Osteocyte (in vitro differentiated cells): ENCODE measurements around the gene PDGFA. TPM values are rescaled to one million over a fixed set of nuclear protein-coding genes. Genes with fewer than 3 reads are reported as not detected.

Experiments used
- DNase-seq: peaks from one replicate; pipeline ENCODE4 v3.0.0; 2021; ENCODE audit warnings: mixed read lengths; ENCODE audit not compliant: unreplicated experiment; ENCODE audit errors: extremely low spot score
- H3K27ac Mint-ChIP-seq: one replicate; pipeline ENCODE4 v1.8.0; 2021; ENCODE audit warnings: mild to moderate bottlenecking, mixed read lengths; ENCODE audit not compliant: unreplicated experiment
- H3K27me3 Mint-ChIP-seq: one replicate; pipeline ENCODE4 v1.8.0; 2021; ENCODE audit warnings: mixed read lengths; ENCODE audit not compliant: unreplicated experiment
- H3K36me3 Mint-ChIP-seq: one replicate; pipeline ENCODE4 v1.8.0; 2021; ENCODE audit warnings: mixed read lengths; ENCODE audit not compliant: unreplicated experiment
- H3K4me1 Mint-ChIP-seq: one replicate; pipeline ENCODE4 v1.8.0; 2021; ENCODE audit warnings: mixed read lengths; ENCODE audit not compliant: unreplicated experiment
- H3K4me3 Mint-ChIP-seq: one replicate; pipeline ENCODE4 v1.8.0; 2021; ENCODE audit warnings: mild to moderate bottlenecking, moderate library complexity, mixed read lengths; ENCODE audit not compliant: unreplicated experiment
- H3K9me3 Mint-ChIP-seq: one replicate; pipeline ENCODE4 v1.8.0; 2021; ENCODE audit warnings: mixed read lengths; ENCODE audit not compliant: unreplicated experiment
- CTCF ChIP-seq: fragments of 200-600 bp; sonication (generic); IDR thresholded peaks from 2 replicates; pipeline ENCODE4 v1.5.0; 2021; ENCODE audit warnings: antibody characterized with exemption, mild to moderate bottlenecking, moderate library complexity
- total RNA-seq: library from RNA; stranded (reverse); gene quantifications from 2 replicates; pipeline ENCODE4 v1.2.1, GENCODE V29; 2021

Gene PDGFA
- total RNA-seq, 1 donor from 2014 or later, result 93.6 TPM

- no peaks in the 10 kb centered on the region for H3K27me3 Mint-ChIP-seq
- TF ChIP-seq CTCF, result no peak
- H3K4me1 Mint-ChIP-seq, result peaks cover 13% of the 10 kb centered on the region
- DNase-seq, result no peak
- H3K27ac Mint-ChIP-seq, result no peak overlapping the region
- H3K4me3 Mint-ChIP-seq, result no peak overlapping the region
- H3K36me3 Mint-ChIP-seq, result peaks cover 29% of the 10 kb centered on the region
- H3K9me3 Mint-ChIP-seq, result no peaks in the 10 kb centered on the region
Measured at GRCh38 chr7:504221-505111, 15.2 kb downstream of the PDGFA start.

GRCh38 chr7:503575-504111 is 16.0 kb downstream of the PDGFA start:
- no peak for TF ChIP-seq CTCF
- Mint-ChIP-seq H3K27me3 (no peaks in the 10 kb centered on the region), H3K9me3 (no peaks in the 10 kb centered on the region), H3K4me3 (no peak overlapping the region), H3K4me1 (peaks cover 13% of the 10 kb centered on the region), H3K36me3 (peaks cover 34% of the 10 kb centered on the region), H3K27ac (no peak overlapping the region)
- DNase-seq, result no peak

- H3K27ac Mint-ChIP-seq, result no peak overlapping the region
- H3K4me1 Mint-ChIP-seq, result peaks cover 13% of the 10 kb centered on the region
- H3K36me3 Mint-ChIP-seq, result peaks cover 39% of the 10 kb centered on the region
- DNase-seq, result no peak
- TF ChIP-seq CTCF, result no peak
- no peaks in the 10 kb centered on the region for H3K27me3 Mint-ChIP-seq
- H3K4me3 Mint-ChIP-seq, result no peak overlapping the region
- H3K9me3 Mint-ChIP-seq, result no peaks in the 10 kb centered on the region
Measured at GRCh38 chr7:502296-502695, 17.4 kb downstream of the PDGFA start.

GRCh38 chr7:501526-501925 is 18.1 kb downstream of the PDGFA start:
- no peak overlapping the region for H3K4me3 Mint-ChIP-seq
- DNase-seq, result no peak
- no peak for TF ChIP-seq CTCF
- H3K27ac Mint-ChIP-seq, result no peak overlapping the region
- H3K9me3 Mint-ChIP-seq, result no peaks in the 10 kb centered on the region
- H3K4me1 Mint-ChIP-seq, result peaks cover 13% of the 10 kb centered on the region
- H3K27me3 Mint-ChIP-seq, result no peaks in the 10 kb centered on the region
- peaks cover 44% of the 10 kb centered on the region for H3K36me3 Mint-ChIP-seq
